C4-2B (cell line): ENCODE measurements around the gene TNNT1.

Experiments used
- CTCF ChIP-seq: fragments of 450-650 bp; conservative IDR thresholded peaks from 2 replicates; pipeline ENCODE4 v1.5.1; 2017; ENCODE audit warnings: mild to moderate bottlenecking
- ZFX ChIP-seq: fragments of 450-650 bp; IDR thresholded peaks from 2 replicates; pipeline ENCODE4 v1.6.1; 2017

- TF ChIP-seq CTCF (no peak), ZFX (no peak)
Measured at GRCh38 chr19:55091126-55091910, 57.7 kb downstream of the TNNT1 start.
